Measurements from ENCODE around the gene PLA2R1.
A peak's percentile ranks its signal among the peaks of the same experiment; 100 is the strongest.

The PLA2R1 gene

DNA sequence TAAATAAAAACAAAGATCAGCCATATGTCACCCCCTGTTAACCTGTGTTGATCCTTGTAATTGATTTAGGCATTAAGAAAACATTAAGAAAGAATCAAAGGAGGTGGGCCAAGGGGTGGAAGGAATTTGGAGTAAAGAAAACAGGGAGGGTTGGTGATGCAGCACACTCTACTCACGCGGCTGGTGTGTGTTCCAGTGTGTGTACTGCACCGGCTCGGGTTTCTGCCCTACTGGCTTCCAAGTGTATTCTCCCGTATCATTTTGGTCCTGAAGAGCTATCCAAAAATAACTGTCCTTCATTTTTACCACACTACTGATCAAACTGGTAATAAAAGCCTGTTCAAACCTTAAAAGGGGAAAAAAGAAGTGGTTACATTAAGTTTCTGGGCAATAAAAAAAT lies 56.9 kb downstream of the PLA2R1 start:
- H3K4me2 ChIP-seq (ENCODE audit: low read length), result no peak overlapping the region
- H3K27ac ChIP-seq (ENCODE audit: low read depth, low read length, poor library complexity, severe bottlenecking), result no peak overlapping the region
- no peaks in the 10 kb centered on the region for H3K9me3 ChIP-seq (ENCODE audit: low read length)
- no peaks in the 10 kb centered on the region for H3K36me3 ChIP-seq (ENCODE audit: insufficient read depth, low read length)
- H4K20me1 ChIP-seq (ENCODE audit: insufficient read depth, low read length), result no peaks in the 10 kb centered on the region
- H3K9ac ChIP-seq (ENCODE audit: low read length), result no peak overlapping the region
- H3K79me2 ChIP-seq (ENCODE audit: insufficient read depth, low read length), result no peaks in the 10 kb centered on the region
- H2AFZ ChIP-seq (ENCODE audit: low read length), result no peak overlapping the region
- no peaks in the 10 kb centered on the region for H3K4me1 ChIP-seq (ENCODE audit: insufficient read depth, low read length, severe bottlenecking)
- no peak overlapping the region for H3K4me3 ChIP-seq (ENCODE audit: low read depth, low read length, poor library complexity, severe bottlenecking)
- H3K27me3 ChIP-seq (ENCODE audit: insufficient read depth, low read length), result no peaks in the 10 kb centered on the region
- no peaks in the 10 kb centered on the region for H3K9me2 ChIP-seq (ENCODE audit: low read depth, low read length)
- no peaks in the 10 kb centered on the region for H3F3A ChIP-seq (ENCODE audit: insufficient read depth, low read length)
- TF ChIP-seq, protein P1, sequence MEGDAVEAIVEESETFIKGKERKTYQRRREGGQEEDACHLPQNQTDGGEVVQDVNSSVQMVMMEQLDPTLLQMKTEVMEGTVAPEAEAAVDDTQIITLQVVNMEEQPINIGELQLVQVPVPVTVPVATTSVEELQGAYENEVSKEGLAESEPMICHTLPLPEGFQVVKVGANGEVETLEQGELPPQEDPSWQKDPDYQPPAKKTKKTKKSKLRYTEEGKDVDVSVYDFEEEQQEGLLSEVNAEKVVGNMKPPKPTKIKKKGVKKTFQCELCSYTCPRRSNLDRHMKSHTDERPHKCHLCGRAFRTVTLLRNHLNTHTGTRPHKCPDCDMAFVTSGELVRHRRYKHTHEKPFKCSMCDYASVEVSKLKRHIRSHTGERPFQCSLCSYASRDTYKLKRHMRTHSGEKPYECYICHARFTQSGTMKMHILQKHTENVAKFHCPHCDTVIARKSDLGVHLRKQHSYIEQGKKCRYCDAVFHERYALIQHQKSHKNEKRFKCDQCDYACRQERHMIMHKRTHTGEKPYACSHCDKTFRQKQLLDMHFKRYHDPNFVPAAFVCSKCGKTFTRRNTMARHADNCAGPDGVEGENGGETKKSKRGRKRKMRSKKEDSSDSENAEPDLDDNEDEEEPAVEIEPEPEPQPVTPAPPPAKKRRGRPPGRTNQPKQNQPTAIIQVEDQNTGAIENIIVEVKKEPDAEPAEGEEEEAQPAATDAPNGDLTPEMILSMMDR (IDR thresholded peaks at IDR 0.05; ENCODE audit: low read length), result no peak

DNA sequence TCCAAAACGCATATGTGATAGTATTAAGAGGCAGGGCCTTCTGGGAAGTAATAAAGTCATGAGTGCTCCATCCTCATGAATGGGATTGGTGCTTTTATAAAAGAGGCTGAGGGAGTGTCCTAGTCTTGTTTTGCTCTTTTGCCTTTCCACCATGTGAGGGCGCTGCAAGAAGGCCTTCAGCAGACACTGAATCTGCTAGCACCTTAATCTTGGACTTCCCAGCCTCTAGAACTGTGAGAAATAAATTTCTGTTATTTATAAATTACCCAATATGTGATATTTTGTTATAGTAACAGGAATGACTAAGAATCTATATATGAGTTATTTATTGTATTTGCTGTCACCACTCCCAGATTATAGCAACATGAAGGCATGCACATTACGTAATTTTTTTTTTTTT lies 63.5 kb downstream of the PLA2R1 start:
- Histone ChIP-seq H3K9me2 (ENCODE audit: low read depth, low read length) (no peaks in the 10 kb centered on the region), H3K9me3 (ENCODE audit: low read length) (no peaks in the 10 kb centered on the region), H3K79me2 (ENCODE audit: insufficient read depth, low read length) (no peaks in the 10 kb centered on the region), H3K27me3 (ENCODE audit: insufficient read depth, low read length) (no peaks in the 10 kb centered on the region), H3K4me3 (ENCODE audit: low read depth, low read length, poor library complexity, severe bottlenecking) (no peak overlapping the region), H4K20me1 (ENCODE audit: insufficient read depth, low read length) (no peaks in the 10 kb centered on the region), H3K27ac (ENCODE audit: low read depth, low read length, poor library complexity, severe bottlenecking) (no peak overlapping the region), H3K9ac (ENCODE audit: low read length) (no peak overlapping the region), H3K4me1 (ENCODE audit: insufficient read depth, low read length, severe bottlenecking) (no peaks in the 10 kb centered on the region), H3K4me2 (ENCODE audit: low read length) (no peak overlapping the region), H3F3A (ENCODE audit: insufficient read depth, low read length) (no peaks in the 10 kb centered on the region), H3K36me3 (ENCODE audit: insufficient read depth, low read length) (no peaks in the 10 kb centered on the region), H2AFZ (ENCODE audit: low read length) (no peak overlapping the region)
- TF ChIP-seq, protein P1 (IDR thresholded peaks at IDR 0.05; ENCODE audit: low read length), result peak; percentile 11; the same call in 1 of the 2 replicates
- no peak for TF ChIP-seq EZH2 (IDR thresholded peaks at IDR 0.05; ENCODE audit: borderline replicate concordance, low read length)

DNA sequence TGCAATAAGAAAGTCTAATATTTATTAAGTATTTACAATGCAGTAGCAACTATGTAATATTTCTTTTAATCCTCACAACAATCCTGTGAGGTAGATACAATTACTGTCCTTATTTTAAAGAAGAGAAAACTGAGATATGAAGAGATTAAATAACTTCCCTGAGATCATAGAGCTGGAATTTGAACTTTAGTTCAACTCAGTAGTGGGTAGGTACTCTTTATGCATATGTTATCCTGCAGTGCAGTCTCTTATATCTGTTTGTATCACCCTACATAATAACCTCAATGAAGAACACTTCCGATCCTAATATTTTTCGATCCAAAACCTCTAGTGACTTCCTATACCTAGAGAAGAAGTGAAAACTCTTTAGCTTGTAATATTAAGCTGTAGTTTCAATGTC lies 64.2 kb downstream of the PLA2R1 start:
- Histone ChIP-seq H3K4me2 (ENCODE audit: low read length) (no peak overlapping the region), H3K4me3 (ENCODE audit: low read depth, low read length, poor library complexity, severe bottlenecking) (no peak overlapping the region), H3K9me2 (ENCODE audit: low read depth, low read length) (no peaks in the 10 kb centered on the region), H2AFZ (ENCODE audit: low read length) (no peak overlapping the region), H3K27ac (ENCODE audit: low read depth, low read length, poor library complexity, severe bottlenecking) (no peak overlapping the region), H3K27me3 (ENCODE audit: insufficient read depth, low read length) (no peaks in the 10 kb centered on the region), H3K36me3 (ENCODE audit: insufficient read depth, low read length) (no peaks in the 10 kb centered on the region), H3K4me1 (ENCODE audit: insufficient read depth, low read length, severe bottlenecking) (no peaks in the 10 kb centered on the region), H3F3A (ENCODE audit: insufficient read depth, low read length) (no peaks in the 10 kb centered on the region), H3K9ac (ENCODE audit: low read length) (no peak overlapping the region), H3K79me2 (ENCODE audit: insufficient read depth, low read length) (no peaks in the 10 kb centered on the region), H4K20me1 (ENCODE audit: insufficient read depth, low read length) (no peaks in the 10 kb centered on the region), H3K9me3 (ENCODE audit: low read length) (no peaks in the 10 kb centered on the region)
- TF ChIP-seq EZH2 (IDR thresholded peaks at IDR 0.05; ENCODE audit: borderline replicate concordance, low read length), result no peak
- TF ChIP-seq, protein P1 (IDR thresholded peaks at IDR 0.05; ENCODE audit: low read length), result no peak
